Activated naive CD4-positive, alpha-beta T cell treated with Interleukin-2 at 50 U/mL for 16 hours (primary cell): Measurements from ENCODE around the gene PRKAR1B.
"Not testable (repeated sequence)": the region's sequence is repeated elsewhere in the genome, so short reads cannot be mapped to it uniquely, and the experiment has no call there.

Experiments
- DNase-seq: peaks from one replicate; pipeline ENCODE4 v3.0.0-alpha.2; 2020

The PRKAR1B gene

GRCh38 chr7:666454-667292 lies 60.4 kb downstream of the PRKAR1B start:
- DNase-seq: no peak

GRCh38 chr7:665736-666453 lies 61.2 kb downstream of the PRKAR1B start:
- DNase-seq: no peak

- DNase-seq: no peak
Observed at GRCh38 chr7:664997-665735, 61.9 kb downstream of the PRKAR1B start.

GRCh38 chr7:664402-664775 lies 62.7 kb downstream of the PRKAR1B start:
- no peak for DNase-seq

GRCh38 chr7:662576-662975 lies 64.5 kb downstream of the PRKAR1B start:
- no peak for DNase-seq

GRCh38 chr7:659996-660395 lies 67.1 kb downstream of the PRKAR1B start:
- DNase-seq: no peak

- DNase-seq: no peak
Observed at GRCh38 chr7:659306-659847, 67.7 kb downstream of the PRKAR1B start.

GRCh38 chr7:657565-658119 lies 69.4 kb downstream of the PRKAR1B start:
- no peak for DNase-seq

GRCh38 chr7:657010-657409 lies 70.1 kb downstream of the PRKAR1B start:
- not testable (repeated sequence) for DNase-seq

- DNase-seq: no peak
Observed at GRCh38 chr7:655758-656157, 71.3 kb downstream of the PRKAR1B start.

GRCh38 chr7:653829-654764 lies 73.0 kb downstream of the PRKAR1B start:
- no peak for DNase-seq

- no peak for DNase-seq
Observed at GRCh38 chr7:652881-653280, 74.2 kb downstream of the PRKAR1B start.

- peak; percentile 40 for DNase-seq
Observed at GRCh38 chr7:652167-652566, 74.9 kb downstream of the PRKAR1B start.

GRCh38 chr7:651032-651728 lies 75.9 kb downstream of the PRKAR1B start:
- DNase-seq: peak; percentile 55

GRCh38 chr7:650339-651031 lies 76.6 kb downstream of the PRKAR1B start:
- no peak for DNase-seq

- DNase-seq: no peak
Observed at GRCh38 chr7:646951-647350, 80.1 kb downstream of the PRKAR1B start.

GRCh38 chr7:646487-646886 lies 80.6 kb downstream of the PRKAR1B start:
- no peak for DNase-seq

- no peak for DNase-seq
Observed at GRCh38 chr7:645606-646005, 81.5 kb downstream of the PRKAR1B start.

- DNase-seq: no peak
Observed at GRCh38 chr7:644381-645305, 82.4 kb downstream of the PRKAR1B start.
